ENCODE measurements around the gene EDN3.

DNA sequence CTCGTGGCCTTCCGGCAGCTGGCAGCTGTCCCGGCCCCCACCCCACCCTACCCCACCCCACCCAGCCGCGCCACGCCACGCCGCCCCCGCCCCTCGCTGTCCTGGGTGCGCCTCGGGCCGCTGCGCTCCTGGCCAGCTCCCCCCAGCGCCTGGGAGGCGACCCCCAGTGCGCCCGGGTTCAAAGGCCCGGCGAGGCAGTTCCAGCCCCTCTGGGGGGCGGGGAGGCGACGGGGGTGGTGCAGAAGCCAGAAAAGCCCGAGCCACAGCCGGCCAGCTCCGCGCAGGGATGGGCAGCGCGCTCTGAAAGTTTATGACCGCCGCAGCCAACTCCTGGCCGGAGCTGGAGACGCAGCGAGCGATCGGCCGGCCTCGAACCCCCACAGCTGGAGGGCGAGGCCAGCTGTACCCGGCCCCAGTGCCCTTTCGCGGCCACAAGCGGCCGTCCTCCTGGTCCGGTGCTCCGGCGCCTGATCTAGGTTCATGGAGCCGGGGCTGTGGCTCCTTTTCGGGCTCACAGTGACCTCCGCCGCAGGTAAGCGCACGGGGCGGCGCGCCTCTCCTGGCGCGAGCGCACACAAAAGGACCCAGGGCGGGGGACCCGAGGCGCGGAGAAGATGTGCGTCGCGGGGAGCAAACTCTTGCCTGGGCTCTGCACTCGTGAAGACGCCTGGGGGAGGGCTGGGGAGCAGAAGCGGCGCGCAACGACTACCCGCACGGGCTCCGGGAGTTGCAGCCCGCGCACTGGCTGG lies at the start of gene EDN3:
- TF ChIP-seq, protein P1, sequence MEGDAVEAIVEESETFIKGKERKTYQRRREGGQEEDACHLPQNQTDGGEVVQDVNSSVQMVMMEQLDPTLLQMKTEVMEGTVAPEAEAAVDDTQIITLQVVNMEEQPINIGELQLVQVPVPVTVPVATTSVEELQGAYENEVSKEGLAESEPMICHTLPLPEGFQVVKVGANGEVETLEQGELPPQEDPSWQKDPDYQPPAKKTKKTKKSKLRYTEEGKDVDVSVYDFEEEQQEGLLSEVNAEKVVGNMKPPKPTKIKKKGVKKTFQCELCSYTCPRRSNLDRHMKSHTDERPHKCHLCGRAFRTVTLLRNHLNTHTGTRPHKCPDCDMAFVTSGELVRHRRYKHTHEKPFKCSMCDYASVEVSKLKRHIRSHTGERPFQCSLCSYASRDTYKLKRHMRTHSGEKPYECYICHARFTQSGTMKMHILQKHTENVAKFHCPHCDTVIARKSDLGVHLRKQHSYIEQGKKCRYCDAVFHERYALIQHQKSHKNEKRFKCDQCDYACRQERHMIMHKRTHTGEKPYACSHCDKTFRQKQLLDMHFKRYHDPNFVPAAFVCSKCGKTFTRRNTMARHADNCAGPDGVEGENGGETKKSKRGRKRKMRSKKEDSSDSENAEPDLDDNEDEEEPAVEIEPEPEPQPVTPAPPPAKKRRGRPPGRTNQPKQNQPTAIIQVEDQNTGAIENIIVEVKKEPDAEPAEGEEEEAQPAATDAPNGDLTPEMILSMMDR (IDR thresholded peaks at IDR 0.05) = no peak
- TF ChIP-seq POLR2AphosphoS5 (IDR thresholded peaks at IDR 0.05) (no peak), POLR2A (IDR thresholded peaks at IDR 0.05; ENCODE audit: low read depth) (no peak)
